ENCODE measurements around the gene CCL1.

- TF ChIP-seq ZC3H10 (CRISPR knock-in tag; IDR thresholded peaks at IDR 0.05), result no peak
- no peak for TF ChIP-seq PATZ1 (CRISPR knock-in tag; IDR thresholded peaks at IDR 0.05; ENCODE audit: borderline replicate concordance)
- no peak for TF ChIP-seq RARB (CRISPR knock-in tag; IDR thresholded peaks at IDR 0.05)
- no peak for TF ChIP-seq SNAI2 (CRISPR knock-in tag; IDR thresholded peaks at IDR 0.05)
Measured at GRCh38 chr17:34369571-34369970, 6.5 kb upstream of the CCL1 start.

All from SK-N-SH treated with all-trans-retinoic acid at 6 μM for 48 hours (cell line).